Stimulated activated CD4-positive, alpha-beta T cell treated with anti-CD3 and anti-CD28 coated beads, Interleukin-12 subunit alpha, Interleukin-12 subunit beta, amount 100 ng/mL, for 24 hours (primary cell): ENCODE data around the gene COL7A1.

Source experiments
- DNase-seq, 2 experiments: peaks; one replicate each; pipeline ENCODE4 v3.0.0-alpha.2; 2020; ENCODE audit warnings: low read depth in 2 of 2

COL7A1 gene

GRCh38 chr3:48591886-48592518 is 3.1 kb downstream of the COL7A1 start:
- DNase-seq = no peak

GRCh38 chr3:48591436-48591835 is 3.7 kb downstream of the COL7A1 start:
- no peak for DNase-seq

- DNase-seq = no peak
Observed at GRCh38 chr3:48588230-48588629, 6.9 kb downstream of the COL7A1 start.

- DNase-seq = no peak
Observed at GRCh38 chr3:48587686-48588085, 7.4 kb downstream of the COL7A1 start.

GRCh38 chr3:48585411-48585810 is 9.7 kb downstream of the COL7A1 start:
- no peak for DNase-seq

GRCh38 chr3:48584836-48585235 is 10.3 kb downstream of the COL7A1 start:
- DNase-seq = no peak

GRCh38 chr3:48581621-48582481 is 13.3 kb downstream of the COL7A1 start:
- no peak for DNase-seq

- no peak for DNase-seq
Observed at GRCh38 chr3:48576647-48577046, 18.5 kb downstream of the COL7A1 start.

GRCh38 chr3:48575366-48575765 is 19.8 kb downstream of the COL7A1 start:
- no peak for DNase-seq

GRCh38 chr3:48573973-48574585 is 21.1 kb downstream of the COL7A1 start:
- no peak for DNase-seq

GRCh38 chr3:48572517-48572916 is 22.6 kb downstream of the COL7A1 start:
- DNase-seq = no peak

GRCh38 chr3:48571938-48572337 is 23.2 kb downstream of the COL7A1 start:
- DNase-seq = no peak

- DNase-seq = no peak
Observed at GRCh38 chr3:48569808-48570450, 25.2 kb downstream of the COL7A1 start.

GRCh38 chr3:48569400-48569799 is 25.7 kb downstream of the COL7A1 start:
- no peak for DNase-seq

- DNase-seq = no peak
Observed at GRCh38 chr3:48568476-48568875, 26.7 kb downstream of the COL7A1 start.

- no peak for DNase-seq
Observed at GRCh38 chr3:48567500-48567899, 27.6 kb downstream of the COL7A1 start.

GRCh38 chr3:48567090-48567489 is 28.0 kb downstream of the COL7A1 start:
- no peak for DNase-seq

GRCh38 chr3:48566401-48566760 is 28.7 kb downstream of the COL7A1 start:
- DNase-seq = no peak

GRCh38 chr3:48565591-48566400 is 29.3 kb downstream of the COL7A1 start:
- DNase-seq = no peak

GRCh38 chr3:48565186-48565585 is 29.9 kb downstream of the COL7A1 start:
- DNase-seq = no peak

GRCh38 chr3:48564667-48565066 is 30.5 kb downstream of the COL7A1 start:
- no peak for DNase-seq

GRCh38 chr3:48564022-48564421 is 31.1 kb downstream of the COL7A1 start:
- DNase-seq = no peak
